GM19351 (cell line): Measurements from ENCODE around the gene NPIPA5.
"Not testable (repeated sequence)": the region's sequence is repeated elsewhere in the genome, so short reads cannot be mapped to it uniquely, and the experiment has no call there.

ENCODE experiments used
- ATAC-seq: cut with Tn5 transposase; IDR thresholded peaks from one replicate; pipeline ENCODE4 v1.9.1; 2021; ENCODE audit warnings: mild to moderate bottlenecking, moderate library complexity; ENCODE audit not compliant: unreplicated experiment

Gene NPIPA5

DNA sequence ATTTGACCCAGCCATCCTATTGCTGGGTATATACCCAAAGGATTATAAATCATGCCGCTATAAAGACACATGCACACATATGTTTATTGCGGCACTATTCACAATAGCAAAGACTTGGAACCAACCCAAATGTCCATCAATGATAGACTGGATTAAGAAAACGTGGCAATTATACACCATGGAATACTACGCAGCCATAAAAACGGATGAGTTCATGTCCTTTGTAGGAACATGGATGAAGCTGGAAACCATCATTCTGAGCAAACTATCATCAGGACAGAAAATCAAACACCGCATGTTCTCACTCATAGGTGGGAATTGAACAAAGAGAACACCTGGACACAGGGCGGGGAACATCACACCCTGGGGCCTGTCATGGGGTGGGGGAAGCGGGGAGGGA, 14.9 kb upstream of the NPIPA5 start:
- ATAC-seq = not testable (repeated sequence)

DNA sequence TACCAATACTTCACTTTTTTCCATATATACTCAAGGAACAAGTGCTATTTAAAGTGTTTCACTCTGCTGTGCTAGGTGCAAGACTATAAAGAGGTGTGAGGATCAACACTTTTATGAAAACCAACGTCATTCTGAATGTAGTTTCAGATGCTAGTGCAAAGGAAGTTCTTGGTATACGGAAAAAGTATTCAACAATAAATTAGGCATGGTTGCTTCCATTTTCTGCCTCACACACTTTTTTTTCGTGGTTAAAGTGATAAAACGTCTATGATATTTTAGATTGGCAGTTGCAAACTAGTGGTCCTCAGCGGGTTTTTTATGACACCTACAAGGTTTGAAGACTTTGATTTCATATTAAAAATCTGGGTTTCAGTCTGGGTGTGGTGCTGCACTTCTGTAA, 11.8 kb upstream of the NPIPA5 start:
- not testable (repeated sequence) for ATAC-seq

DNA sequence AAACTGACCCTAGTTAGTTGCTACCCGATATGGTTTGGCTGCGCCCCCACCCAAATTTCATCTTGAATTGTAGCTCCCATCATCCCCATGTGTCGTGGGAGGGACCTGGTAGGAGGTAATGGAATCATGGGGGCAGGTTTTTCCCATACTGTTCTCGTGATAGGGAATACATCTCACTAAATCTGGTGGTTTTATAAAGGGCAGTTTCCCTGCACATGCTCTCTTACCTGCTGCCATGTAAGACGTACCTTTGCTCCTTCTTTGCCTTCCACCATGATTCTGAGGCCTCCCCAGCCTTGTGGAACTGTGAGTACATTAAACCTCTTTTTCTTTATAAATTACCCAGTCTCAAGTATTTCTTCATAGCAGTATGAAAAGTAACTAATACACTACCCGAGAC, 10.0 kb upstream of the NPIPA5 start:
- ATAC-seq = not testable (repeated sequence)

DNA sequence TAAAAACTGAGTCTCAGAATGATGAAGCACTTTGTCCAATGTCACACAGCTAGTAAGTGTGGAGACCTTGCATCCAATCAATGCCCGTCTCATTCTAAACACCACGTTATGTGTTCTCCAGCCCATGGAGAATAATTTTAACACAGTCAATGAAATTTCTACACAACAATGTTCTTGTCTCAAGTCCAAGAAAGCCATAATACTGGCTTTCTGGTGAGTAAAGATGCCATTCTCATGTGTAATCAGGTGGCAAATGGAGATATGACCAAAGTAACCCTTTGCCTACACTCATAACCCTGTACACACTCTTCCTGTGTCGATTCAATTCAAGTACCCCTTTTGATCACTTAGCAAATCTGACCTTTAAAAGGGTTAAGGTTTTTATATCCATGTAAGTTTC, 4.7 kb upstream of the NPIPA5 start:
- ATAC-seq = not testable (repeated sequence)

- not testable (repeated sequence) for ATAC-seq
These were observed 20.6 kb downstream of the NPIPA5 start for GRCh38 chr16:15357495-15357894.

GRCh38 chr16:15354846-15355245, 23.2 kb downstream of the NPIPA5 start:
- not testable (repeated sequence) for ATAC-seq

GRCh38 chr16:15352852-15353251, 25.2 kb downstream of the NPIPA5 start:
- ATAC-seq = not testable (repeated sequence)

DNA sequence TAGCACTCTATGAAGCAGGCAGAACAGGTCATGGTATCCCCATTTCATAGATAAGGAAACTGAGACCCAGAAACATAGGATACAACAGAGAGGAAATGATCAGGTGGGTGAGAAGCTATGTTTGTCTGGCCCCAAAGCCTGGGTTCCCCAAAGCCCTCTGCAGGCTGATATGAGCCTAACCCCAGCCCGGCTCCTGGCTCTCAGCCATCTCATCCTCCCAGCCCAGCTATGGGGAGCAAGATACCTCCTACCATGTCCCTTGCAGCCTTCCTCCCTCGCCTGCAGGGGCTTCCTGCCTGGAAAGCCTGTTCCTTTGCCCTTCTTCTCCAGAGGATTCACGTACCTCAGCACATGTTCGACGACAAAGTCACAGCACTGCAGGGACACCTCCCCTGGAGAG, 26.3 kb downstream of the NPIPA5 start:
- not testable (repeated sequence) for ATAC-seq

- not testable (repeated sequence) for ATAC-seq
These were observed 26.8 kb downstream of the NPIPA5 start for GRCh38 chr16:15351251-15351650.

- ATAC-seq = not testable (repeated sequence)
These were observed 29.4 kb downstream of the NPIPA5 start for GRCh38 chr16:15348721-15349120.

- not testable (repeated sequence) for ATAC-seq
These were observed 35.8 kb downstream of the NPIPA5 start for GRCh38 chr16:15342337-15342736.

DNA sequence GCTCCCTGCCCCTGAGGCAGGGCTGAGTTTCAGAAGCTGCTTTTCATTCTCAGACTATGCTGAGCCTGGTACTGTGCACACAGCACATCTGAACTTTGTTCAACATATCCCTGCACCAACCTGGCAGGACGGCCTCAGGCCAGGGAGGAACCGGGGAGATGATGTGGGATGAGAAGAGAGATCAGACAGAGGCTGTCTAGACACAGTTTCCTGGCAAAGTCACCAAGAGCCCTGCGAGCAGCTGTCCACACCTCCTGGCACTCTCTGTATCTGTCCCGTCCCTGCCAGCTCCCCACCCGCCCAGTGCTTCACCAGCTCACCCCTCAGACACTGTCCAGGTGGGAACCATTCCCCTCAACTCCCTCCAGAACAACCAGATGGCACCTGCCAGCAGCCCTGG, 39.1 kb downstream of the NPIPA5 start:
- ATAC-seq = not testable (repeated sequence)

GRCh38 chr16:15337974-15338605, 40.0 kb downstream of the NPIPA5 start:
- ATAC-seq = not testable (repeated sequence)

DNA sequence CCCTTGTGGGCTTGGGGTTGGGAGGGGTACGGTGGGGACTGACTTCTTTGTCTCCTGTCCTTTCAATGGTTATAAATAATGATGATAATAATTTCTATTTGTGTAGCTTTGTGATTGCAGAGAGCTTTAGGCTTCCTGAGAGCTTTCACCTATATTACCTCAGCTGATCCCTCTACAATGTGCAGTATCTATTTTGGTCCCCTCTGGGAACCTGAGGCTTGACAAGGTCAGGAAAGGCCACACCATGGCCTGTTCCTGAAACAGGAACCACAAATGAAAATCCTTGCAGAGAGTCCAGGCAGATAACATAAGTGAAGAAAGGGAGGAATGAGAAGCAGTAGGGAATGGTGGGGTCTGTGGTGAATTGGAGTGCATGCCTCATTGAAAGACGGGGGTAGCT, 42.5 kb downstream of the NPIPA5 start:
- not testable (repeated sequence) for ATAC-seq

DNA sequence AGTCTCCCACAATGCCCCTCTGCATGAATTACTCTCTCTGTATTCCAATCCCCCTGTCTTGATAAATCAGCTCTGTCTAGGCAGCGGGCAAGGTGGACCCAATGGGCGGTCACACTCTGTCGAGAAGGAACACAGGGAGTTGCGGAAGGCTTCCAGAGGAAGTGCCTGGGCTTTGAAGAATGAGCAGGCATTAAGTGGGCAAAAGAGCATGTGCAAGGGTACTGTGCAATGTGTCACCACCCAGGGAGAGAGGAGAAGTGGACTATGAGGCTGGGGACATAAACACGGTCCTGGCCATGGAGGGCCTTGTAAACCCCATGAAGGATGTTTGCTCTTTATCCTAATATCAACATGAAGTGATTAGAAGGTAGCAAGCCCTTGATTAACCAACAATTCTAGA, 44.1 kb downstream of the NPIPA5 start:
- not testable (repeated sequence) for ATAC-seq

GRCh38 chr16:15330978-15331377, 47.1 kb downstream of the NPIPA5 start:
- not testable (repeated sequence) for ATAC-seq

DNA sequence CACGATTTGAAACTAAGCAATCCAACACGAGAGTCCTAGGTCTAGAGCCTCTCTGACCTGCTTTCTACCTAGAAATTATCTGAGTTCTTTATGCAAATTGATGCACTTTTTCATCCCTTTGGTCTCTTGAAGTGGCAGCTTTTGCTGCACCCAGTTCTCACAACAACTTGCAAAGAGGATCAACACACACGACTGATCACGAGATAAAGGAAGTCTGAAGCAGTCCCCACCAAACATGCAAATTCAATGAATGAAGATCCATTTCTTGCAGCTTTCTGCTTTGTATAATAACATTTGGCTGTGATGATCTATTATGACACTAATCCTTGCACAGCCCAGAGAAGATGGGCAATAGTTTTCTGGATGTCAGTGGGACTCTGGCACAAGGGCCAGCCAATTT, 53.1 kb downstream of the NPIPA5 start:
- not testable (repeated sequence) for ATAC-seq

DNA sequence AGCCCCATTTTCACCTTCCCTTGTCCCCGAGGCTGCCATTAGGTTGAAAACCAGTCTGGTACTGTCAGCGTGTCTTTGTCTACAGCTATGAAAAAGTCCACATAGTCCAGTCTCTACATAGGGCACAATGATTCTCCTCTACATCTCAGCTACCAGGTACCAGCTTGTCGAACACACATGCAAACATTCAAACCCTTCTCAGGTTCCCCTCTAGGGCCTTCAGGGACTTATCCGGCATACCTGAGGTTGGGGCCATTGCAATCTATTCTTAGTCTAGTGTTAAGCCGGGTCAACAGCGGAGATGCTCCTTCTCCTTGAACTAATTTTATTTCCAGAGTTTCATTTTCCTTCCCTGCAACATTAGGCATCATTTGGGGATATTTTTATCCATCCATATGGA, 54.7 kb downstream of the NPIPA5 start:
- not testable (repeated sequence) for ATAC-seq

DNA sequence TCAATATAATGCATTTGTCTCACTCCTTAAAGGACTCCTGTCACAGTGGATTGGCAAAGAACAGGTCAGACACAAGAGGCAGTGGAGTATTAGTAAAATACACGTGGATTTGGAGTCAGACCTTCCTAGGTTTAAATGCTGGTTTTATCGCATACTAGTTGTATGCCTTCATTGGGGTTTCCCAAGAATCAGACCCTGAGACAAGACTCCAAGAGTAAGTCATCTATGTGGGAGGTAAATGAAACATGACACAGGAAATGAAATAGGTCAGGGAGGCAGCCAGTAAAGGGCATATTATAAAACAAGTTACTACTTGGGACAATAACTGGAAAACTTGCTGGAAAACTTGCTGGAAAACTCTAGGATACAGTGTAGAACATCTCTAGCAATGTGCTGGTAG, 56.9 kb downstream of the NPIPA5 start:
- ATAC-seq = not testable (repeated sequence)

DNA sequence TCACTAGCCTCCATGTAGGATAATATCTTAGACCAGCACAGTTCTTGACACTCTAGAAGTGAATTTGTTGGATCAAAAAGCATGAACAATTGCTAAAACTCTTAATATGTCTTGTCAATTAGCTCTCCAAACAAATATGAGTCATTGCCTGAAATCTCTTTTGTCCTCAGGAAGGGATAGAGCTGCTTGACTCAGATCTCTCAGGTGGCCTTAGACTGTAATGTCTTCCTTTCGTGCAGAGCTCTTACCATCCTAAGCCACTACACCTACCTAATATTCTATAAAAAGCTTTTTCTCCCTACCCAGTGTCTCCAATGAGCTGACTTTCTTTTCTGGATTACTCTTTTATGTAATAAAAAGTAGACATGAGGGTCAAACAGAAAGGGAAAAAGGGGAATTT, 63.5 kb downstream of the NPIPA5 start:
- ATAC-seq = not testable (repeated sequence)
